HCT116 (cell line): ENCODE data around the gene SORBS1. TPM values are rescaled to one million over a fixed set of nuclear protein-coding genes. Genes with fewer than 3 reads are reported as not detected.

ENCODE experiments used
- ATAC-seq: fragments of 200-7000 bp; cut with Tn5 transposase; 2 replicates; pipeline ENCODE4 v1.9.1; 2020; ENCODE audit warnings: mild to moderate bottlenecking, moderate library complexity
- BruUV-seq: library from RNA; stranded (reverse); fragments of 400-500 nt; replicated peaks from 2 replicates; lab custom pipeline; 2021; lab: Mats Ljungman, UMichigan
- CTCF ChIA-PET: fragments of 300-600 bp; sonication (Branson Sonifier 250); formaldehyde crosslinking; loops from one replicate; lab custom pipeline; 2021; ENCODE audit warnings: antibody characterized with exemption; lab: Charles Lee
- POLR2A ChIA-PET: fragments of 300-600, 350-600 bp; sonication (Branson Sonifier 250); formaldehyde crosslinking; loops from one replicate; lab custom pipeline; 2021; ENCODE audit warnings: antibody characterized with exemption; lab: Charles Lee
- RAD21 ChIA-PET, 2 experiments: fragments of 300-600 bp; sonication (Branson Sonifier 250); formaldehyde crosslinking; loops; one replicate each; lab custom pipeline; 2023; ENCODE audit warnings: low total read pairs in 2 of 2; ENCODE audit not compliant: uncharacterized antibody in 2 of 2, unreplicated experiment in 2 of 2, low non-redundant PET in 1 of 2; lab: Charles Lee
- DNase-seq: peaks from one replicate; pipeline ENCODE4 v3.0.0-alpha.2; 2010; ENCODE audit warnings: low read depth, low spot score
- H2AFZ ChIP-seq: fragments of 200-600 bp; shearing (Covaris generic), sonication (generic); 2 replicates; pipeline ENCODE4 v1.6.1; 2017; ENCODE audit warnings: low read depth, mixed run types, mixed read lengths, antibody characterized with exemption, low read length; ENCODE audit not compliant: poor library complexity, severe bottlenecking
- H3K27ac ChIP-seq: 2 replicates; pipeline ENCODE4 v1.5.1; 2012; ENCODE audit warnings: low read depth, low read length
- H3K27me3 ChIP-seq: fragments of 200-600 bp; sonication (generic); 2 replicates; pipeline ENCODE4 v1.6.1; 2016; ENCODE audit warnings: mixed run types, low read length, mixed read lengths; ENCODE audit not compliant: insufficient read depth
- H3K36me3 ChIP-seq, 2 experiments: fragments of 200-500 bp in 1 of 2; fragments of 200-600 bp in 1 of 2; sonication (Bioruptor generic) in 1 of 2; sonication (generic) in 1 of 2; 2 replicates each; pipeline versions ENCODE4 v1.5.1 to v1.6.1; 2014 to 2016; ENCODE audit warnings: low read length in 2 of 2, inconsistent platforms in 1 of 2, mixed read lengths in 1 of 2, mixed run types in 1 of 2; ENCODE audit not compliant: insufficient read depth in 2 of 2, control insufficient read depth in 1 of 2
- H3K4me1 ChIP-seq, 2 experiments: fragments of 200-600 bp in 1 of 2; sonication (generic) in 1 of 2; 2 replicates each; pipeline versions ENCODE4 v1.5.1 to v1.6.1; 2012 to 2017; ENCODE audit warnings: low read length in 2 of 2, inconsistent platforms in 1 of 2, mild to moderate bottlenecking in 1 of 2, mixed read lengths in 1 of 2, mixed run types in 1 of 2, moderate library complexity in 1 of 2; ENCODE audit not compliant: insufficient read depth in 2 of 2, control insufficient read depth in 1 of 2
- H3K4me2 ChIP-seq: fragments of 200-600 bp; sonication (generic); 2 replicates; pipeline ENCODE4 v1.6.1; 2017; ENCODE audit warnings: mixed run types, low read length, mixed read lengths
- H3K4me3 ChIP-seq, 2 experiments: fragments of 200-600 bp in 1 of 2; sonication (generic) in 1 of 2; replicated peaks in 1 of 2; 2 replicates each; pipeline ENCODE4 v1.5.1; 2011 to 2016; ENCODE audit warnings: low read length in 2 of 2, control low read depth in 1 of 2, low read depth in 1 of 2, mild to moderate bottlenecking in 1 of 2, mixed read lengths in 1 of 2, mixed run types in 1 of 2
- H3K79me2 ChIP-seq: fragments of 200-600 bp; sonication (generic); 2 replicates; pipeline ENCODE4 v1.6.1; 2017; ENCODE audit warnings: mild to moderate bottlenecking, mixed run types, low read length, moderate library complexity, mixed read lengths; ENCODE audit not compliant: insufficient read depth
- H3K9ac ChIP-seq: fragments of 200-600 bp; sonication (generic); 2 replicates; pipeline ENCODE4 v1.6.1; 2016; ENCODE audit warnings: low read length, mixed read lengths
- H3K9me2 ChIP-seq: fragments of 200-600 bp; sonication (generic), shearing (Covaris generic); 2 replicates; pipeline ENCODE4 v1.6.1; 2017; ENCODE audit warnings: mixed run types, mild to moderate bottlenecking, moderate library complexity; ENCODE audit not compliant: insufficient read depth
- H3K9me3 ChIP-seq, 2 experiments: fragments of 200-500 bp in 1 of 2; fragments of 200-600 bp in 1 of 2; sonication (Bioruptor generic) in 1 of 2; sonication (generic) in 1 of 2; 2 replicates each; pipeline ENCODE4 v1.6.1; 2014 to 2017; ENCODE audit warnings: low read length in 2 of 2, mixed read lengths in 2 of 2, inconsistent platforms in 1 of 2, low read depth in 1 of 2, mild to moderate bottlenecking in 1 of 2, mixed run types in 1 of 2, moderate library complexity in 1 of 2; ENCODE audit not compliant: control insufficient read depth in 1 of 2, insufficient read depth in 1 of 2
- H4K20me1 ChIP-seq: fragments of 200-600 bp; sonication (generic), shearing (Covaris generic); 2 replicates; pipeline ENCODE4 v1.6.1; 2017; ENCODE audit warnings: mixed run types, mild to moderate bottlenecking, moderate library complexity; ENCODE audit not compliant: insufficient read depth
- CEBPB ChIP-seq: IDR thresholded peaks from 2 replicates; pipeline ENCODE4 v1.6.1; 2012; ENCODE audit warnings: low read depth
- EGR1 ChIP-seq: IDR thresholded peaks from 2 replicates; pipeline ENCODE4 v1.6.1; 2012; ENCODE audit warnings: low read depth
- EZH2phosphoT487 ChIP-seq: fragments of 200-600 bp; IDR thresholded peaks from 2 replicates; pipeline ENCODE4 v1.6.1; 2018; ENCODE audit warnings: antibody characterized with exemption, borderline replicate concordance
- POLR2A ChIP-seq: IDR thresholded peaks from 2 replicates; pipeline ENCODE4 v1.7.0; 2011; ENCODE audit warnings: borderline replicate concordance; ENCODE audit not compliant: insufficient read depth, insufficient read length; ENCODE audit errors: extremely low read depth
- RAD21 ChIP-seq: IDR thresholded peaks from 2 replicates; pipeline ENCODE4 v1.6.1; 2012; ENCODE audit warnings: low read depth, mild to moderate bottlenecking
- SIN3A ChIP-seq: IDR thresholded peaks from 2 replicates; pipeline ENCODE4 v1.6.1; 2012; ENCODE audit warnings: low read depth
- SP1 ChIP-seq: IDR thresholded peaks from 2 replicates; pipeline ENCODE4 v1.6.1; 2012; ENCODE audit warnings: low read depth
- ZBTB33 ChIP-seq: IDR thresholded peaks from 2 replicates; pipeline ENCODE4 v1.6.1; 2011; ENCODE audit warnings: mild to moderate bottlenecking, low read length, moderate library complexity; ENCODE audit not compliant: insufficient replicate concordance; ENCODE audit errors: extremely low read depth
- intact Hi-C: fragments of 100-400 bp; cut with micrococcal nuclease; formaldehyde crosslinking; loops from 2 replicates; pipeline ENCODE4 v1.10.0; 2022
- total RNA-seq: library from RNA; stranded (reverse); gene quantifications from one replicate; pipeline ENCODE4 v1.2.1, GENCODE V29; 2021; ENCODE audit not compliant: unreplicated experiment

SORBS1 gene
- total RNA-seq, 1 experiment from 2014 or later = 3.4 TPM

GRCh38 chr10:95262763-95263518 is 298.2 kb downstream of the SORBS1 start:
- Histone ChIP-seq H3K9me3 (no peaks in the 10 kb centered on the region), H3K27ac (no peak overlapping the region), H4K20me1 (no peaks in the 10 kb centered on the region), H3K79me2 (no peaks in the 10 kb centered on the region), H3K4me3 (no peak overlapping the region), H3K4me2 (no peak overlapping the region), H3K36me3 (peaks cover 0 to 3% of the 10 kb centered on the region in 2 experiments; a peak in 1 of 4 replicates), H2AFZ (no peak overlapping the region), H3K9me2 (no peaks in the 10 kb centered on the region), H3K4me1 (peaks cover 50 to 70% of the 10 kb centered on the region in 2 experiments), H3K9ac (no peak overlapping the region), H3K27me3 (no peaks in the 10 kb centered on the region)
- DNase-seq (no peak), ATAC-seq (no peak)
- TF ChIP-seq CEBPB (no peak), SP1 (no peak), SIN3A (no peak), RAD21 (no peak), EZH2phosphoT487 (no peak), POLR2A (no peak), EGR1 (no peak), ZBTB33 (no peak)
- POLR2A ChIA-PET = no interaction called here
- intact Hi-C loops = no loop called here
- RAD21 ChIA-PET = interaction anchor here in 1 of 2 experiments (0.7 kb wide), 1 partner anchor 28 kb away, joined by 3 read pairs; no protein-coding TSS in a partner anchor
- BruUV-seq = no TSS peak
- CTCF ChIA-PET = no interaction called here
